LNCAP (cell line): ENCODE data around the gene TMEM178B.

ENCODE experiments used
- TF ChIP-seq, protein P1 (sequence below): fragments of 450-650 bp; IDR thresholded peaks from 2 replicates; pipeline ENCODE4 v1.5.1; 2017; ENCODE audit warnings: mild to moderate bottlenecking

TMEM178B gene

DNA sequence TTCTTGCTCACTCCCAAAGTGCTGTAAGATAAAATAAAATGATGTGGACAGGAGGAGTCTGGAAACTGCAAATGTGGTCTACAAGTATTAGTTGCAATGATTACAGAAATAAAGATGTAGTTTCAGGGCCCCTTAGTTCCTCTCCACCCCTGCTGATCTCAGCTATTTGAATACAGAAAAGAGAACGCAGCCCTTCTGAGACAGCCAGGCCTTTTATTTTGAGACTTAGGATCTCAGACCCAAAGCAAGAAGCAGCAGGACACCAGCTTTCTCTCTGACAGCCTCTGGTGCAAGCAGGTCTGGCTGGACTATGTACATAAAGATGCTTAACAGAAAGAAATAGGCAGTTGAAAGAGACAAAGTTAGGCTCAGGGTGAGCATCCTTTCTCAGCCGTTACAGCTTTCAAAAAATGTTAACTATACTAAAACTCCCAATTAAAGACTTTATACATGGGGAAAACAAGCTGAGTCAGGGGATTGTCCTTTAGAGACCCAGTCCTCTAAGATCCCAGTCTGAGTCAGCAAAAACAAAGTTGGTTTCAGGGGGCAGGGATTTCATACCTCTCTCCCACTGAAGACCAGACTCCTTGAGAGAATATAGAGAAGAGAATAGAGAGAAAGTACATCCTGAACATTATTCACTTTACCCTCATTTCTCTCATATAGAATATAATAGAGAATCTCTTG, 220.4 kb downstream of the TMEM178B start:
- TF ChIP-seq, protein P1, sequence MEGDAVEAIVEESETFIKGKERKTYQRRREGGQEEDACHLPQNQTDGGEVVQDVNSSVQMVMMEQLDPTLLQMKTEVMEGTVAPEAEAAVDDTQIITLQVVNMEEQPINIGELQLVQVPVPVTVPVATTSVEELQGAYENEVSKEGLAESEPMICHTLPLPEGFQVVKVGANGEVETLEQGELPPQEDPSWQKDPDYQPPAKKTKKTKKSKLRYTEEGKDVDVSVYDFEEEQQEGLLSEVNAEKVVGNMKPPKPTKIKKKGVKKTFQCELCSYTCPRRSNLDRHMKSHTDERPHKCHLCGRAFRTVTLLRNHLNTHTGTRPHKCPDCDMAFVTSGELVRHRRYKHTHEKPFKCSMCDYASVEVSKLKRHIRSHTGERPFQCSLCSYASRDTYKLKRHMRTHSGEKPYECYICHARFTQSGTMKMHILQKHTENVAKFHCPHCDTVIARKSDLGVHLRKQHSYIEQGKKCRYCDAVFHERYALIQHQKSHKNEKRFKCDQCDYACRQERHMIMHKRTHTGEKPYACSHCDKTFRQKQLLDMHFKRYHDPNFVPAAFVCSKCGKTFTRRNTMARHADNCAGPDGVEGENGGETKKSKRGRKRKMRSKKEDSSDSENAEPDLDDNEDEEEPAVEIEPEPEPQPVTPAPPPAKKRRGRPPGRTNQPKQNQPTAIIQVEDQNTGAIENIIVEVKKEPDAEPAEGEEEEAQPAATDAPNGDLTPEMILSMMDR, result no peak

DNA sequence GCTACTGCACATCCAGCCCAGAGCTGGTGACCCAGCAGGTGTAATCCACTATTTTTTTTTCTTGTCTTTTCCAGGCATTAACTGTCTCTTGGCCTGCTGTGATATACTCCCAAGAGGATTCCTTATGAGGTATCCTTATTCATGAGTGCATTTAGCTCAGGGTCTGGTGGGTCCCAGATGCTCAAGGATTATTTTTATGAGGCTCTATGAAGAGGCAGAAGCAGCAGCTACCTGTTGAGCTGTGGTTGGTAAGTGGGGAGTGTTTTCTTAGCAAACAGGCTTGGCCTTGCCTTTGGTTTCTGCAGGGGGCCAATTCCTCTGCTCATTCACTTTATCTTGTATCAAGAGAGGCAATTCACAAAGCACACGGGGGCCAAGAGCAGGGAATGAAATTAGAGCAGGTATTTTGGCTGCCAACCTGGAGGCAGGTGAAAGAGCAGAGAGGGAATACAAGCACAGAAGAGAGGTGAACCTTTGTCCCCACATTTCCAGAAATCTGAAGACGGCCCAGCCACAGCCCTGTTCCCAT, 221.6 kb downstream of the TMEM178B start:
- TF ChIP-seq, protein P1, result no peak

DNA sequence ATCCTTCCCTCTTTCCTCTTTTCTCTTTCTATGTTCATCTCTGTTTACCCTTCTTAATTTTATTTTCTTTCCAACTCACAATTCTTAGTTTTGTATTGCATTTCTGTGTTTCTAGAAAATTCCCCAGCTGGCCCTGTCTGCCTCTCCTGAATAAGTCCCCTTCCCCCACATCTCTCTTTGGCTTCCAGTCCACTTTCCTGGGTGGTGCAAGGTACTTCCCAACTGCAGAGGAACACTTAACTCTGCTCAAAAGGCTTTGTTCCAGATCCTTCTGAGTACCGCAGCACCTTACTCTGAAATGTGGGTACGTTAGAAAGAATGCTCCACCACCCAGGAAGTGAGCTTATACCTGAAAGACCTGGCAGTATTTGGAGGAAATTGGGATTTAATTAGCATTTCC, 227.0 kb downstream of the TMEM178B start:
- TF ChIP-seq, protein P1, result no peak

DNA sequence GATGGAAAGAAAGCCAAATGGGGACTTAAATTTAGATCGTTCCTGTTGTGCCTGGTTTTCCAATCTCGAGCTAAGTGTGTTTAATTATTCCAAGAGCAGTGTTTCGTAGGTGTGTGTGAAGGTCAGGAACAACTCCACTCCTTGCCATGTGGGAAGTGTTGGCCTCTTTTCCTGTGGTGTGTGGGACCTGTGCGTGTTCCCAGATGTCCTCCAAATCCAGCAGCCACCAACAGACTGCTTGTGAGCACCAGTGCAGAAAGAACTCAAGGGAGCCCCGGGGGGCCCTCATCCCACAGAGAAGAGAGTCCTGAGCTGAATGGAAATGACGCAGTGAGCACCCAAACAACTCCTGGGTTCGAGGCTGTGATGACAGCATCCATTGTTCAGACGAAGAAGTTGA, 227.7 kb downstream of the TMEM178B start:
- TF ChIP-seq, protein P1, result no peak

- TF ChIP-seq, protein P1, result no peak
Measured at GRCh38 chr7:141302617-141303016, 228.8 kb downstream of the TMEM178B start.

DNA sequence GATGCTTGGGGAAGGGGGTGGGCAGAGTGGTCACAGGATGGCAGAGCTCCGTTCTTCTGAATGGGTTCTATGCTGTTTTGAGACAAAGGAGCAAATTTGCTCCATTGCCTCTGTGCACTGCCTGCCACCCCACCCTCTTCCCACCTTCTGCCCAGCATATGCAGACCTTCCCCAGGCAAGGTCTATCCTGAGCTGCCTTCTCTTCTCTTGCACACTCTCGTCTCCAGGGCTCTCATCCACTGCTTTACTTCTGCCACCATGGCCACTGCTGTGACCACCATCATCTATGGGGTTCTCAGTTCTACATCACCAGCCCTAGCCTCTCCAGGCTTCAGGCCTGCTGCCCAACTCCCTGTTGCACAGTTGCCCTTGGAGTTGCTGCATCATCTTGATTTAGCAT, 230.4 kb downstream of the TMEM178B start:
- TF ChIP-seq, protein P1, result no peak

GRCh38 chr7:141306081-141306480, 232.2 kb downstream of the TMEM178B start:
- TF ChIP-seq, protein P1, result no peak
